Aorta (tissue), 5 donors: ENCODE results near the gene RNF181. TPM values are rescaled to one million over a fixed set of nuclear protein-coding genes. Genes with fewer than 3 reads are reported as not detected.
"Not testable (repeated sequence)": the region's sequence is repeated elsewhere in the genome, so short reads cannot be mapped to it uniquely, and the experiment has no call there.

Experiments used
- ATAC-seq: fragments of 200-7000 bp; cut with Tn5 transposase; one replicate; pipeline ENCODE4 v1.9.1; 2022; ENCODE audit warnings: moderate library complexity; ENCODE audit not compliant: low FRiP score
- DNase-seq, 2 donors: peaks; one replicate each; pipeline ENCODE4 v3.0.0-alpha.2; 2020
- H3K27ac ChIP-seq, 2 donors: one replicate each; pipeline ENCODE4 v1.5.1; 2013; ENCODE audit warnings: low read length in 2 of 2, mild to moderate bottlenecking in 2 of 2, moderate library complexity in 2 of 2, control low read depth in 1 of 2, inconsistent platforms in 1 of 2, low read depth in 1 of 2
- H3K27me3 ChIP-seq, 2 donors: one replicate each; pipeline ENCODE4 v1.6.1; 2013; ENCODE audit warnings: control low read depth in 1 of 2, low read length in 1 of 2, mild to moderate bottlenecking in 1 of 2, moderate library complexity in 1 of 2; ENCODE audit not compliant: insufficient read depth in 2 of 2, control insufficient read depth in 1 of 2
- H3K36me3 ChIP-seq, 2 donors: one replicate each; pipeline ENCODE4 v1.6.1; 2013; ENCODE audit warnings: control low read depth in 1 of 2, low read length in 1 of 2, mild to moderate bottlenecking in 1 of 2; ENCODE audit not compliant: insufficient read depth in 2 of 2, control insufficient read depth in 1 of 2
- H3K4me1 ChIP-seq, 2 donors: one replicate each; pipeline ENCODE4 v1.6.1; 2013; ENCODE audit warnings: low read length in 2 of 2, control low read depth in 1 of 2, mild to moderate bottlenecking in 1 of 2, moderate library complexity in 1 of 2; ENCODE audit not compliant: insufficient read depth in 2 of 2, control insufficient read depth in 1 of 2
- H3K4me3 ChIP-seq, 2 donors: one replicate each; pipeline ENCODE4 v1.5.1; 2013; ENCODE audit warnings: low read length in 2 of 2, control low read depth in 1 of 2, mild to moderate bottlenecking in 1 of 2
- H3K9me3 ChIP-seq: one replicate; pipeline ENCODE4 v1.6.1; 2013; ENCODE audit warnings: mild to moderate bottlenecking, low read length; ENCODE audit not compliant: control insufficient read depth
- WGBS, 2 donors: extraction: QIAGEN DNeasy Blood & Tissue Kit; methylation state at CpG; one replicate each; pipeline ENCODE4 v1.1.7; 2013; 5-methylcytosine and 5-hydroxymethylcytosine counted together
- intact Hi-C, 2 donors: fragments of 100-400 bp; cut with DNase I; formaldehyde crosslinking; loops; one replicate each; pipeline versions ENCODE4 v1.14.2 to v1.15.0; 2022
- polyA plus RNA-seq, 2 donors: library from polyadenylated mRNA; stranded (reverse); fragments of 200-250 nt; gene quantifications; one replicate each; pipeline ENCODE4 v1.2.3, GENCODE V29; 2013
- total RNA-seq, 2 donors: library from RNA; stranded (reverse); fragmentation: NEBNext Ultra II Directional; extraction: Animal tissue kit (Norgen Biotek cat#: 25700); gene quantifications; one replicate each; pipeline ENCODE4 v1.2.1, GENCODE V29; 2021
- donor health status: healthy with polysubstance abuse.
- donor health status: Bipolar disorder and iron deficiency.
- donor health status: DM: no; HTN: no; CAD: no.
- donor health status: DM: no; HTN: no; CAD: no.
- donor health status: DM: yes; HTN: yes; CAD: no.

The RNF181 gene
- total and polyA plus RNA-seq, 4 donors, result 76.0 to 203 (median 123) TPM

- ATAC-seq (peak; percentile 77), DNase-seq (peak; percentile 84 to 90)
- Histone ChIP-seq H3K4me3 (no peak overlapping the region), H3K4me1 (no peaks in the 10 kb centered on the region), H3K27ac (no peak overlapping the region), H3K9me3 (no peaks in the 10 kb centered on the region), H3K27me3 (no peaks in the 10 kb centered on the region), H3K36me3 (peaks cover 12 to 13% of the 10 kb centered on the region in 2 donors)
- 71 to 73% methylated on average over 9 of the region's 9 CpGs for WGBS, 2 donors
- intact Hi-C loops, result loop anchor here (1.0 kb wide), 2 partner anchors 131 to 132 kb away; no protein-coding TSS in a partner anchor
These were observed 43.6 kb upstream of the RNF181 start for GRCh38 chr2:85551698-85552678.

- 74 to 81% methylated on average over 6 of the region's 6 CpGs for WGBS, 2 donors
- no peak overlapping the region for H3K27ac ChIP-seq
- no peaks in the 10 kb centered on the region for H3K9me3 ChIP-seq
- H3K4me3 ChIP-seq, result no peak overlapping the region
- no peak for DNase-seq
- H3K4me1 ChIP-seq, result no peaks in the 10 kb centered on the region
- H3K27me3 ChIP-seq, result no peaks in the 10 kb centered on the region
- H3K36me3 ChIP-seq, result peaks cover 12 to 13% of the 10 kb centered on the region in 2 donors
- no peak for ATAC-seq
- intact Hi-C loops, result no loop called here
These were observed 42.4 kb upstream of the RNF181 start for GRCh38 chr2:85553184-85553583.

GRCh38 chr2:85554980-85555612 is 40.4 kb upstream of the RNF181 start:
- Histone ChIP-seq H3K4me3 (no peak overlapping the region), H3K36me3 (peaks cover 12 to 13% of the 10 kb centered on the region in 2 donors), H3K9me3 (no peaks in the 10 kb centered on the region), H3K27ac (no peak overlapping the region), H3K4me1 (no peaks in the 10 kb centered on the region), H3K27me3 (no peaks in the 10 kb centered on the region)
- intact Hi-C loops, result no loop called here
- ATAC-seq (no peak), DNase-seq (no peak)
- 89 to 90% methylated on average over 3 of the region's 3 CpGs for WGBS, 2 donors

GRCh38 chr2:85557130-85557529 is 38.4 kb upstream of the RNF181 start:
- 94 to 95% methylated on average over 5 of the region's 5 CpGs for WGBS, 2 donors
- Histone ChIP-seq H3K27ac (no peak overlapping the region), H3K4me1 (no peaks in the 10 kb centered on the region), H3K4me3 (no peak overlapping the region), H3K9me3 (no peaks in the 10 kb centered on the region), H3K27me3 (no peaks in the 10 kb centered on the region), H3K36me3 (peaks cover 8 to 9% of the 10 kb centered on the region in 2 donors)
- intact Hi-C loops, result no loop called here
- no peak for DNase-seq
- ATAC-seq, result no peak

- ATAC-seq, result no peak
- DNase-seq, result no peak
- intact Hi-C loops, result no loop called here
- no peaks in the 10 kb centered on the region for H3K4me1 ChIP-seq
- H3K27me3 ChIP-seq, result no peaks in the 10 kb centered on the region
- WGBS, 2 donors, result 100% methylated on average over 1 of the region's 1 CpG
- no peaks in the 10 kb centered on the region for H3K9me3 ChIP-seq
- H3K36me3 ChIP-seq, result peaks cover 3 to 8% of the 10 kb centered on the region in 2 donors
- no peak overlapping the region for H3K4me3 ChIP-seq
- H3K27ac ChIP-seq, result no peak overlapping the region
These were observed 37.4 kb upstream of the RNF181 start for GRCh38 chr2:85558160-85558559.

- not testable (repeated sequence) for DNase-seq, H3K9me3 ChIP-seq, H3K36me3 ChIP-seq, H3K27me3 ChIP-seq, H3K27ac ChIP-seq, ATAC-seq, H3K4me1 ChIP-seq
- intact Hi-C loops, result loop anchor here (5.0 kb wide), 2 partner anchors 42 to 57 kb away; partner anchors contain the start of genes TMEM150A (in 2 of the 2) and USP39 (in 1 of the 2)
- 81 to 83% methylated on average over 12 of the region's 12 CpGs for WGBS, 2 donors
- H3K4me3 ChIP-seq, result peak overlapping the region in 1 of 2 donors; percentile 76
These were observed 35.2 kb upstream of the RNF181 start for GRCh38 chr2:85560403-85560726.

GRCh38 chr2:85560812-85561279 is 34.7 kb upstream of the RNF181 start:
- DNase-seq, result no peak
- WGBS, 2 donors, result 1 to 3% methylated on average over 14 of the region's 14 CpGs

GRCh38 chr2:85561280-85562212 is 34.0 kb upstream of the RNF181 start, which contains the start of gene GGCX:
Gene GGCX, minus strand, starts transcription at chr2:85561493. Its CDS starts 65 bp downstream, at chr2:85561428.
- Histone ChIP-seq H3K4me3 (peak within 1 kb of the TSS; percentile 63 to 76), H3K4me1 (no peaks in the 10 kb centered on the region), H3K27me3 (no peaks in the 10 kb centered on the region), H3K36me3 (no peaks in the 10 kb centered on the region), H3K9me3 (no peaks in the 10 kb centered on the region), H3K27ac (peak within 1 kb of the TSS in 1 of 2 donors; percentile 39)
- ATAC-seq (peak; percentile 98), DNase-seq (peak; percentile 97 to 99)
- intact Hi-C loops, result loop anchor here (5.0 kb wide), 2 partner anchors 41 to 56 kb away; partner anchors contain the start of genes TMEM150A (in 2 of the 2) and USP39 (in 1 of the 2)
- 2 to 3% methylated on average over 60 to 64 of the region's 64 CpGs for WGBS, 2 donors

More at GRCh38 chr2:85560812-85561279, 34.7 kb upstream of the RNF181 start:
- H3K36me3 ChIP-seq, result peaks cover 2 to 3% of the 10 kb centered on the region in 2 donors
- H3K27ac ChIP-seq, result no peak overlapping the region
- H3K9me3 ChIP-seq, result no peaks in the 10 kb centered on the region
- H3K4me3 ChIP-seq, result peak overlapping the region; percentile 63 to 76
- peak; percentile 54 for ATAC-seq
- intact Hi-C loops, result loop anchor here (5.0 kb wide), 2 partner anchors 41 to 56 kb away; partner anchors contain the start of genes TMEM150A (in 2 of the 2) and USP39 (in 1 of the 2)
- H3K27me3 ChIP-seq, result no peaks in the 10 kb centered on the region
- H3K4me1 ChIP-seq, result no peaks in the 10 kb centered on the region
